SK-N-SH treated with all-trans-retinoic acid at 6 μM for 48 hours (cell line): ENCODE measurements around the gene MSN.
"Not testable (repeated sequence)": the region's sequence is repeated elsewhere in the genome, so short reads cannot be mapped to it uniquely, and the experiment has no call there.

ENCODE experiments used
- BACH2 ChIP-seq: fragments of 250-450 bp; sonication (Bioruptor Pico); IDR thresholded peaks from 2 replicates; pipeline ENCODE4 v1.9.0; 2021; ENCODE audit warnings: mild to moderate bottlenecking, borderline replicate concordance
- ISL1 ChIP-seq: fragments of 250-450 bp; sonication (Bioruptor Pico); IDR thresholded peaks from 2 replicates; pipeline ENCODE4 v2.1.2; 2022; ENCODE audit warnings: mild to moderate bottlenecking, moderate library complexity
- RARB ChIP-seq: fragments of 250-450 bp; sonication (Bioruptor Pico); IDR thresholded peaks from 2 replicates; pipeline ENCODE4 v1.8.0; 2021; ENCODE audit warnings: mild to moderate bottlenecking, moderate library complexity
- SNAI2 ChIP-seq: fragments of 250-450 bp; sonication (Bioruptor Pico); IDR thresholded peaks from 2 replicates; pipeline ENCODE4 v1.5.0; 2020; ENCODE audit warnings: mild to moderate bottlenecking, moderate library complexity
- ZFP3 ChIP-seq: fragments of 250-450 bp; sonication (Bioruptor Pico); IDR thresholded peaks from 2 replicates; pipeline ENCODE4 v1.5.0; 2020; ENCODE audit warnings: mild to moderate bottlenecking, moderate library complexity
- TF ChIP-seq, protein P1 (sequence below): fragments of 250-450 bp; sonication (Bioruptor Pico); IDR thresholded peaks from 2 replicates; pipeline ENCODE4 v1.5.1; 2020; ENCODE audit warnings: low read depth, mild to moderate bottlenecking, moderate library complexity
- TF ChIP-seq, protein P2 (sequence below): fragments of 250-450 bp; sonication (Bioruptor Pico); IDR thresholded peaks from 2 replicates; pipeline ENCODE4 v1.8.0; 2020; ENCODE audit warnings: mild to moderate bottlenecking, moderate library complexity, borderline replicate concordance
- TF ChIP-seq, protein P3 (sequence below): fragments of 250-450 bp; sonication (Bioruptor Pico); IDR thresholded peaks from 2 replicates; pipeline ENCODE4 v1.5.1; 2021; ENCODE audit warnings: mild to moderate bottlenecking, moderate library complexity

DNA sequence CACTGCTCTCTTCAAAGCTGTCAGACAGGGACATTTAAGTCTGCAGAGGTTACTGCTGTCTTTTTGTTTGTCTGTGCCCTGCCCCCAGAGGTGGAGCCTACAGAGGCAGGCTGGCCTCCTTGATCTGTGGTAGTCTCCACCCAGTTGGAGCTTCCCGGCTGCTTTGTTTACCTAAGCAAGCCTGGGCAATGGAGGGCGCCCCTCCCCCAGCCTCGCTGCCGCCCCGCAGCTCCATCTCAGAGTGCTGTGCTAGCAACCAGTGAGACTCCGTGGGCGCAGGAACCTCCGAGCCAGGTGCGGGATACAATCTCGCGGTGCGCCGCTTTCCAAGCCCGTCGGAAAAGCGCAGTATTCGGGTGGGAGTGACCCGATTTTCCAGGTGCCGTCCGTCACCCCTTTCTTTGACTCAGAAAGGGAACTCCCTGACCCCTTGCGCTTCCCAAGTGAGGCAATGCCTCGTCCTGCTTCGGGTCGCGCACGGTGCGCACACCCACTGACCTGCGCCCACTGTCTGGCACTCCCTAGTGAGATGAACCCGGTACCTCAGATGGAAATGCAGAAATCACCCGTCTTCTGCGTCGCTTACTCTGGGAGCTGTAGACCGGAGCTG lies 47.3 kb upstream of the MSN start:
- TF ChIP-seq, protein P1, sequence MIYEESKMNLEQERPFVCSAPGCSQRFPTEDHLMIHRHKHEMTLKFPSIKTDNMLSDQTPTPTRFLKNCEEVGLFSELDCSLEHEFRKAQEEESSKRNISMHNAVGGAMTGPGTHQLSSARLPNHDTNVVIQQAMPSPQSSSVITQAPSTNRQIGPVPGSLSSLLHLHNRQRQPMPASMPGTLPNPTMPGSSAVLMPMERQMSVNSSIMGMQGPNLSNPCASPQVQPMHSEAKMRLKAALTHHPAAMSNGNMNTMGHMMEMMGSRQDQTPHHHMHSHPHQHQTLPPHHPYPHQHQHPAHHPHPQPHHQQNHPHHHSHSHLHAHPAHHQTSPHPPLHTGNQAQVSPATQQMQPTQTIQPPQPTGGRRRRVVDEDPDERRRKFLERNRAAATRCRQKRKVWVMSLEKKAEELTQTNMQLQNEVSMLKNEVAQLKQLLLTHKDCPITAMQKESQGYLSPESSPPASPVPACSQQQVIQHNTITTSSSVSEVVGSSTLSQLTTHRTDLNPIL (CRISPR knock-in tag): not testable (repeated sequence)
- not testable (repeated sequence) for TF ChIP-seq SNAI2 (CRISPR knock-in tag); ZFP3; BACH2; ISL1 (CRISPR knock-in tag); RARB
- TF ChIP-seq, protein P2, sequence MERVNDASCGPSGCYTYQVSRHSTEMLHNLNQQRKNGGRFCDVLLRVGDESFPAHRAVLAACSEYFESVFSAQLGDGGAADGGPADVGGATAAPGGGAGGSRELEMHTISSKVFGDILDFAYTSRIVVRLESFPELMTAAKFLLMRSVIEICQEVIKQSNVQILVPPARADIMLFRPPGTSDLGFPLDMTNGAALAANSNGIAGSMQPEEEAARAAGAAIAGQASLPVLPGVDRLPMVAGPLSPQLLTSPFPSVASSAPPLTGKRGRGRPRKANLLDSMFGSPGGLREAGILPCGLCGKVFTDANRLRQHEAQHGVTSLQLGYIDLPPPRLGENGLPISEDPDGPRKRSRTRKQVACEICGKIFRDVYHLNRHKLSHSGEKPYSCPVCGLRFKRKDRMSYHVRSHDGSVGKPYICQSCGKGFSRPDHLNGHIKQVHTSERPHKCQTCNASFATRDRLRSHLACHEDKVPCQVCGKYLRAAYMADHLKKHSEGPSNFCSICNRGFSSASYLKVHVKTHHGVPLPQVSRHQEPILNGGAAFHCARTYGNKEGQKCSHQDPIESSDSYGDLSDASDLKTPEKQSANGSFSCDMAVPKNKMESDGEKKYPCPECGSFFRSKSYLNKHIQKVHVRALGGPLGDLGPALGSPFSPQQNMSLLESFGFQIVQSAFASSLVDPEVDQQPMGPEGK (CRISPR knock-in tag): not testable (repeated sequence)
- TF ChIP-seq, protein P3, sequence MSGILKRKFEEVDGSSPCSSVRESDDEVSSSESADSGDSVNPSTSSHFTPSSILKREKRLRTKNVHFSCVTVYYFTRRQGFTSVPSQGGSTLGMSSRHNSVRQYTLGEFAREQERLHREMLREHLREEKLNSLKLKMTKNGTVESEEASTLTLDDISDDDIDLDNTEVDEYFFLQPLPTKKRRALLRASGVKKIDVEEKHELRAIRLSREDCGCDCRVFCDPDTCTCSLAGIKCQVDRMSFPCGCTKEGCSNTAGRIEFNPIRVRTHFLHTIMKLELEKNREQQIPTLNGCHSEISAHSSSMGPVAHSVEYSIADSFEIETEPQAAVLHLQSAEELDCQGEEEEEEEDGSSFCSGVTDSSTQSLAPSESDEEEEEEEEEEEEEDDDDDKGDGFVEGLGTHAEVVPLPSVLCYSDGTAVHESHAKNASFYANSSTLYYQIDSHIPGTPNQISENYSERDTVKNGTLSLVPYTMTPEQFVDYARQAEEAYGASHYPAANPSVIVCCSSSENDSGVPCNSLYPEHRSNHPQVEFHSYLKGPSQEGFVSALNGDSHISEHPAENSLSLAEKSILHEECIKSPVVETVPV: not testable (repeated sequence)
